ENCODE results near the gene ZNF668. TPM values are rescaled to one million over a fixed set of nuclear protein-coding genes. Genes with fewer than 3 reads are reported as not detected.

ZNF668 gene
- total RNA-seq, 4 donors from 2014 or later, result 15.5 to 20.3 (median 16.7) TPM

DNA sequence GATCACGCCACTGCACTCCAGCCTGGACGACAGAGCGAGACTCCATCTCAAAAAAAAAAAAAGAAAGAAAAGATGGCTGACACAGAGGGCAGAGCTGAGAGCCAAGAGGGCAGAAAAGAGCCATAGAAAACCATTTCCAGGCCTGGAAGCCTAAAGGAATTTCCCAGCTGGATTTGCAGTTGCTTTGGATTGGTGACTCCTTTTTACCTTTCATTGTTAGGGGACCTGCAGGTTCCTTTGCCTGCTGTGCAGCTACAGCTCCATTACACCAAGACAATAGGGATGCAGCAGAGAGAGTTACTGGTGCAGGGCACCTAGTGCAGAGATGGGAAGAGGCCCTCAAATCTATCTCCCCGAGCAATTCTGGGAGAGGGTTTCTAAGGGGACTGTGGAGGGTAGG is 18.4 kb downstream of the ZNF668 start:
- no peaks in the 10 kb centered on the region for H3K9me3 ChIP-seq
- TF ChIP-seq, protein P1, sequence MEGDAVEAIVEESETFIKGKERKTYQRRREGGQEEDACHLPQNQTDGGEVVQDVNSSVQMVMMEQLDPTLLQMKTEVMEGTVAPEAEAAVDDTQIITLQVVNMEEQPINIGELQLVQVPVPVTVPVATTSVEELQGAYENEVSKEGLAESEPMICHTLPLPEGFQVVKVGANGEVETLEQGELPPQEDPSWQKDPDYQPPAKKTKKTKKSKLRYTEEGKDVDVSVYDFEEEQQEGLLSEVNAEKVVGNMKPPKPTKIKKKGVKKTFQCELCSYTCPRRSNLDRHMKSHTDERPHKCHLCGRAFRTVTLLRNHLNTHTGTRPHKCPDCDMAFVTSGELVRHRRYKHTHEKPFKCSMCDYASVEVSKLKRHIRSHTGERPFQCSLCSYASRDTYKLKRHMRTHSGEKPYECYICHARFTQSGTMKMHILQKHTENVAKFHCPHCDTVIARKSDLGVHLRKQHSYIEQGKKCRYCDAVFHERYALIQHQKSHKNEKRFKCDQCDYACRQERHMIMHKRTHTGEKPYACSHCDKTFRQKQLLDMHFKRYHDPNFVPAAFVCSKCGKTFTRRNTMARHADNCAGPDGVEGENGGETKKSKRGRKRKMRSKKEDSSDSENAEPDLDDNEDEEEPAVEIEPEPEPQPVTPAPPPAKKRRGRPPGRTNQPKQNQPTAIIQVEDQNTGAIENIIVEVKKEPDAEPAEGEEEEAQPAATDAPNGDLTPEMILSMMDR (IDR thresholded peaks at IDR 0.05), result no peak
- TF ChIP-seq POLR2A (IDR thresholded peaks at IDR 0.05), result no peak
- H3K4me3 ChIP-seq, result no peak overlapping the region
- no peak overlapping the region for H3K27ac ChIP-seq
- H3K27me3 ChIP-seq, result no peaks in the 10 kb centered on the region
- 81 to 88% methylated on average over 4 of the region's 4 CpGs for WGBS, 2 donors
- DNase-seq (ENCODE audit: low spot score in 2 of 2), result no peak
- H3K36me3 ChIP-seq, result peaks cover 0 to 21% (median 0%) of the 10 kb centered on the region in 3 donors
- peaks cover 0 to 6% (median 0%) of the 10 kb centered on the region in 4 donors for H3K4me1 ChIP-seq

DNA sequence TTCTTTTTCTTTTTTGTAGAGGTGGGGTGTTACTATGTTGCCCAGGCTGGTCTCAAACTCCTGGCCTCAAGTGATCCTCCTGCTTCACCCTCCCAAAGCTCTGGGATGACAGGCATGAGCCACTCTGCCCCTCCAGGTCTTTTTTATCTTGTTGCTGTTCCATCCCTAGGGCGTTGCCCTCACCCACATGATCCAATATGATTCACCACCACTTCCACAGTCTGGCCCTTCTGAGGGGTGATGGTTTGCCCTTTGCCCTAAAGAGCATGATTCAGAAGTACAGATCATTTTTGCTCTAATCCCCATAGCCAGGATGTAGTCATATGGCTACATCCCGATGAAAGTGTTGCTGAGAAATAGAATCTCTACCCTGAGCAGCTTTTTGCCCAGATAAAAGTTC is 21.9 kb downstream of the ZNF668 start:
- H3K4me3 ChIP-seq, result no peak overlapping the region

DNA sequence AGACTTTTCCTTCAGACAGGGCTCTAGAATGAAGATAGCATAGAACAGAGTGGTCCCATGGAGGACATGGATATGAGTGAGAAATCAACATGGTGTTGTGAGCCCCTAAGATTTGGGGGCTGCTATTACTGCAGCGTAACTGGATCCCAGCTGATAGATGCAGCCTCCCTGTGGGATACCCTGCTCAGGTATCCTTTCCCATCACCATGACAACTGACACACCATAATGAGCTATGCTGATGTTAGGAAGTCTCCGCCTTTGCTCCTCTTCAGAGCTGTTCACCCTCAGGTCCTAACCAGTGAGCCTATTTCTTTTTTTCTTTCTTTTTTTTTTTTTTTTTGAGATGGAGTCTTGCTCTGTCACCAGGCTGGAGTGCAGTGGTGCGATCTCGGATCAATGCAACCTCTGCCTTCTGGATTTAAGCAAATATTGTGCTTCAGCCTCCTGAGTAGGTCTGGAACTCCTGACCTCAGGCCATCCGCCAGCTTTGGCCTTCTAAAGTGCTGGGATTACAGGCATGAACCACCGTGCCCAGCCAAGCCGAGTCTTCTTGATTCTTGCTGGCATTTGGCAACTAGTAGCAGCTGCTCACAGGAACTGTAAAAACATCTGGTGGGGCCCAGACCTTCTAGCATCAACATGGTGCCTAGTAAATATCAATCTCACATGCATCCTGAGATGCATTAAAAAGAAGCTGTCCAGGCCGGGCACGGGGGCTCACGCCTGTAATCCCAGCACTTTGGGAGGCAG is 23.6 kb downstream of the ZNF668 start:
- DNase-seq (ENCODE audit: low spot score in 2 of 2), result no peak
- H3K9me3 ChIP-seq, result no peaks in the 10 kb centered on the region
- WGBS, 2 donors, result 73 to 81% methylated on average over 10 of the region's 10 CpGs
- no peaks in the 10 kb centered on the region for H3K27me3 ChIP-seq
- no peaks in the 10 kb centered on the region for H3K36me3 ChIP-seq
- no peak overlapping the region for H3K27ac ChIP-seq
- peaks cover 0 to 6% (median 0%) of the 10 kb centered on the region in 4 donors for H3K4me1 ChIP-seq
- no peak for TF ChIP-seq POLR2A (IDR thresholded peaks at IDR 0.05)
- TF ChIP-seq, protein P1 (IDR thresholded peaks at IDR 0.05), result no peak
- no peak for TF ChIP-seq EP300 (IDR thresholded peaks at IDR 0.05)
- no peak overlapping the region for H3K4me3 ChIP-seq

More for the DNA sequence above, 21.9 kb downstream of the ZNF668 start:
- DNase-seq (ENCODE audit: low spot score in 2 of 2), result peak in 1 of 2 donors; percentile 54
- peak overlapping the region in 2 of 4 donors; percentile 36 to 55 for H3K27ac ChIP-seq
- H3K27me3 ChIP-seq, result no peaks in the 10 kb centered on the region
- peaks cover 0 to 6% (median 0%) of the 10 kb centered on the region in 4 donors for H3K4me1 ChIP-seq
- no peaks in the 10 kb centered on the region for H3K36me3 ChIP-seq
- 43 to 46% methylated on average over 2 of the region's 2 CpGs for WGBS, 2 donors
- TF ChIP-seq POLR2A (IDR thresholded peaks at IDR 0.05) (no peak), EP300 (IDR thresholded peaks at IDR 0.05) (peak in 1 of 2 donors; percentile 32)
- TF ChIP-seq, protein P1 (IDR thresholded peaks at IDR 0.05), result no peak
- H3K9me3 ChIP-seq, result no peaks in the 10 kb centered on the region

DNA sequence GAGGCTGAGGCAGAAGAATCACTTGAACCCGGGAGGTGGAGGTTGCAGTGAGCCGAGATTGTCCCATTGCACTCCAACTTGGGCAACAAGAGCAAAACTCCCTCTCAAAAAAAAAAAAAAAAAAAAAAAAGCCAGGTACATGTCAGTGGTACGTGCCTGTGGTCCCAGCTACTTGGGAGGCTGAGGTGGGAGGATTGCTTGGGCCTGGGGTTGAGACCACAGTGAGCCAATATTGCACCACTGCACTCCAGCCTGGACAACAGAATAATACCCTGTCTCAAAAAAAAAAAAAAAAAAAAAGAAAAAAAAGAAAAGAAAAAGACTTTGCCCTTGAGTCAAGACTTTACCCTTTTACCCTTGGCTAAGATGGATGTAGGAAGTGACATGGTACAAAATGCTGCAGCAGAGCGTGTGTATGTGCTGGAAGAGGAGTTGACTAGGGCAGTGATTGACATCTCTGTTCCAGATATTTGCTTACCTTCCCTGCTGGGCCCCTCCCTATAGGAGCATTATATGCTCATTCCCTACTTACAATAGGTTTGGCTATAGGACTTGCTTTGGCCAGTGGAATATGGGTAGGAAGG is 30.1 kb downstream of the ZNF668 start:
- no peak for DNase-seq (ENCODE audit: low spot score in 2 of 2)
- peaks cover 0 to 46% (median 11%) of the 10 kb centered on the region in 3 donors for H3K36me3 ChIP-seq
- H3K27me3 ChIP-seq, result no peaks in the 10 kb centered on the region
- TF ChIP-seq, protein P1 (IDR thresholded peaks at IDR 0.05), result no peak
- TF ChIP-seq POLR2A (IDR thresholded peaks at IDR 0.05) (no peak), EP300 (IDR thresholded peaks at IDR 0.05) (no peak)
- 87 to 89% methylated on average over 4 of the region's 4 CpGs for WGBS, 2 donors
- no peaks in the 10 kb centered on the region for H3K9me3 ChIP-seq
- no peaks in the 10 kb centered on the region for H3K4me1 ChIP-seq
- H3K4me3 ChIP-seq, result no peak overlapping the region
- H3K27ac ChIP-seq, result no peak overlapping the region

DNA sequence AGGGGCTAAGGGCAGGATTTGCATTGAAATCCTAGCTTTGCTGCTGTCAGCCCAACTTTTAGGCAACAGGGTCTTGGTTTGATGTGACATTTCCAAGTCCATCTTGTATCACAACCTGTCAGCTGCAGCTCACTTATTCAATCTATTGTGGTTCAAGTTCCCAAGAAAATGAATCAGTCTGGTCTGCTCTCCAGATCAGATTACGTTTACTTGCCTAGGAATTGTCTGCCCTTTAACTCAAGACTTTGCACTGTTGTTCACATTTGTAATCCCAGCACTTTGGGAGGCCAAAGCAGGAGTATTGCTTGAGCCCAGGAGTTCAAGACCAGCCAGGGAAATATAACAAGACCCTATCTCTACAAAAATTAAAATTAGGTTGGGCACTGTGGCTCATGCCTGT is 30.7 kb downstream of the ZNF668 start:
- no peak for DNase-seq (ENCODE audit: low spot score in 2 of 2)
- no peak overlapping the region for H3K4me3 ChIP-seq
- no peaks in the 10 kb centered on the region for H3K27me3 ChIP-seq
- H3K9me3 ChIP-seq, result no peaks in the 10 kb centered on the region
- TF ChIP-seq POLR2A (IDR thresholded peaks at IDR 0.05) (no peak), EP300 (IDR thresholded peaks at IDR 0.05) (no peak)
- TF ChIP-seq, protein P1 (IDR thresholded peaks at IDR 0.05), result no peak
- no peaks in the 10 kb centered on the region for H3K4me1 ChIP-seq
- no peak overlapping the region for H3K27ac ChIP-seq
- H3K36me3 ChIP-seq, result peaks cover 0 to 52% (median 18%) of the 10 kb centered on the region in 3 donors
- 76 to 100% methylated on average over 1 of the region's 1 CpG for WGBS, 2 donors
